PC-3 (cell line): ENCODE results near the gene RAB7A. TPM values are rescaled to one million over a fixed set of nuclear protein-coding genes. Genes with fewer than 3 reads are reported as not detected.

ENCODE experiments used
- ATAC-seq: fragments of 200-7000 bp; cut with Tn5 transposase; 2 replicates; pipeline ENCODE4 v1.9.1; 2020; ENCODE audit warnings: mild to moderate bottlenecking, moderate library complexity
- BruUV-seq: library from RNA; stranded (reverse); fragments of 400-500 nt; replicated peaks from 2 replicates; lab custom pipeline; 2021; lab: Mats Ljungman, UMichigan
- CTCF ChIA-PET: fragments of 300-600 bp; sonication (Branson Sonifier 250); formaldehyde crosslinking; loops from one replicate; lab custom pipeline; 2022; ENCODE audit warnings: antibody characterized with exemption; lab: Charles Lee
- POLR2A ChIA-PET: fragments of 300-600 bp; sonication (Branson Sonifier 250); formaldehyde crosslinking; loops from one replicate; lab custom pipeline; 2022; ENCODE audit warnings: antibody characterized with exemption; ENCODE audit not compliant: unreplicated experiment; lab: Charles Lee
- DNase-seq: peaks from one replicate; pipeline ENCODE4 v3.0.0-alpha.2; 2015
- H2AFZ ChIP-seq: fragments of 300-600 bp; sonication (generic); 2 replicates; pipeline ENCODE4 v1.6.0; 2016; ENCODE audit warnings: antibody characterized with exemption, low read length
- H3F3A ChIP-seq: fragments of 300-600 bp; sonication (generic); one replicate; pipeline ENCODE4 v1.6.0; 2017; ENCODE audit warnings: antibody characterized with exemption, low read length, control low read depth, mild to moderate bottlenecking; ENCODE audit not compliant: unreplicated experiment
- H3K27ac ChIP-seq: fragments of 300-600 bp; sonication (generic); 2 replicates; pipeline ENCODE4 v1.5.1; 2016; ENCODE audit warnings: mild to moderate bottlenecking, low read length
- H3K27me3 ChIP-seq: fragments of 300-600 bp; sonication (generic); 2 replicates; pipeline ENCODE4 v1.6.1; 2016; ENCODE audit warnings: low read length, mixed read lengths
- H3K36me3 ChIP-seq: fragments of 300-600 bp; sonication (generic); 2 replicates; pipeline ENCODE4 v1.6.1; 2016; ENCODE audit warnings: low read depth, mixed run types, low read length, mixed read lengths
- H3K4me1 ChIP-seq: fragments of 300-600 bp; sonication (generic); 2 replicates; pipeline ENCODE4 v1.5.1; 2016; ENCODE audit warnings: low read length; ENCODE audit not compliant: insufficient read depth
- H3K4me2 ChIP-seq: fragments of 300-600 bp; sonication (generic); 2 replicates; pipeline ENCODE4 v1.6.0; 2016; ENCODE audit warnings: low read length
- H3K4me3 ChIP-seq: fragments of 300-600 bp; sonication (generic); 2 replicates; pipeline ENCODE4 v1.5.1; 2016; ENCODE audit warnings: mild to moderate bottlenecking, low read length, mixed read lengths
- H3K79me2 ChIP-seq: fragments of 300-600 bp; sonication (generic); 2 replicates; pipeline ENCODE4 v1.6.1; 2017; ENCODE audit warnings: low read length, mixed read lengths
- H3K9ac ChIP-seq: fragments of 300-600 bp; sonication (generic); 2 replicates; pipeline ENCODE4 v1.6.0; 2016; ENCODE audit warnings: mild to moderate bottlenecking, low read length
- H3K9me2 ChIP-seq: fragments of 300-600 bp; sonication (generic); replicated peaks from 2 replicates; pipeline ENCODE4 v1.6.1; 2016; ENCODE audit warnings: mixed run types, low read length, mixed read lengths
- H3K9me3 ChIP-seq: fragments of 300-600 bp; sonication (generic); 2 replicates; pipeline ENCODE4 v1.6.1; 2016; ENCODE audit warnings: low read length, mixed read lengths
- H4K20me1 ChIP-seq: fragments of 300-600 bp; sonication (generic); 2 replicates; pipeline ENCODE4 v1.6.1; 2016; ENCODE audit warnings: low read length, mixed read lengths
- EZH2 ChIP-seq: fragments of 300-600 bp; sonication (generic); IDR thresholded peaks from one replicate; pipeline ENCODE4 v1.6.1; 2017; ENCODE audit warnings: antibody characterized with exemption, mild to moderate bottlenecking, low read length; ENCODE audit not compliant: unreplicated experiment
- EZH2phosphoT487 ChIP-seq: fragments of 300-600 bp; sonication (generic); IDR thresholded peaks from 2 replicates; pipeline ENCODE4 v1.6.1; 2018; ENCODE audit warnings: mild to moderate bottlenecking, antibody characterized with exemption, low read length, borderline replicate concordance
- intact Hi-C: fragments of 100-400 bp; cut with micrococcal nuclease; formaldehyde crosslinking; loops from 2 replicates; pipeline ENCODE4 v1.9.0; 2023
- total RNA-seq: library from RNA; depleted of rRNA; stranded (reverse); fragments of >200 nt; gene quantifications from 2 replicates; pipeline ENCODE4 v1.2.3, GENCODE V29; 2014
- TF ChIP-seq, protein P1 (sequence below): fragments of 300-600 bp; sonication (generic); conservative IDR thresholded peaks from 2 replicates; pipeline ENCODE4 v1.5.1; 2017; ENCODE audit warnings: antibody characterized with exemption, low read depth, mild to moderate bottlenecking, low read length

RAB7A gene
- total RNA-seq, 1 experiment from 2014 or later: 48.0 TPM

DNA sequence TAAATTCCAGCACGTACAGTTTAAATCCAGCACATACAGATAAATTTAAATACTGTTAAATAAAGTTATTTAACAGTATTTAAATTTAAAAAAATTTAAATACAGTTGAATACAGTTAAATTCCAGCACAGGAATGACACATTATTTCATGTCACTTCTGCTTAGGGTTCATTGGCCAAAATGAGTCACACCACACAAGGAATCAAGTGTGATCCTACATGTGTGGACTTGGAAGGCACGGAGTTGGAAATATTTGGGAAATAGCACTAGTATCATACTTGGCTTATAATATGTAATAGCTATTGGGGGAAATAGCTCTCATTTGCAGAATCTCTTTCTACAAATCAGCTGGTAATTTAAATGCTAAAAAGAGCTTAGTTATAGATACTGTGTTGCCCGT lies 10.6 kb downstream of the RAB7A start:
- ChIA-PET POLR2A (interaction anchor here (0.6 kb wide), 1 partner anchor 61 kb away, joined by 3 read pairs; no protein-coding TSS in a partner anchor), CTCF (no interaction called here)
- intact Hi-C loops: no loop called here
- BruUV-seq: no TSS peak
- Histone ChIP-seq H3K4me1 (no peaks in the 10 kb centered on the region), H3K27ac (no peak overlapping the region), H3K9ac (no peak overlapping the region), H3K4me2 (no peak overlapping the region), H3K79me2 (peaks cover 97% of the 10 kb centered on the region), H3K9me2 (no peaks in the 10 kb centered on the region), H3K27me3 (no peaks in the 10 kb centered on the region), H3K4me3 (no peak overlapping the region), H4K20me1 (peaks cover 50% of the 10 kb centered on the region), H3K9me3 (no peaks in the 10 kb centered on the region), H3F3A (no peaks in the 10 kb centered on the region), H2AFZ (no peak overlapping the region), H3K36me3 (peaks cover 5% of the 10 kb centered on the region)
- no peak for ATAC-seq
- no peak for DNase-seq
- TF ChIP-seq, protein P1, sequence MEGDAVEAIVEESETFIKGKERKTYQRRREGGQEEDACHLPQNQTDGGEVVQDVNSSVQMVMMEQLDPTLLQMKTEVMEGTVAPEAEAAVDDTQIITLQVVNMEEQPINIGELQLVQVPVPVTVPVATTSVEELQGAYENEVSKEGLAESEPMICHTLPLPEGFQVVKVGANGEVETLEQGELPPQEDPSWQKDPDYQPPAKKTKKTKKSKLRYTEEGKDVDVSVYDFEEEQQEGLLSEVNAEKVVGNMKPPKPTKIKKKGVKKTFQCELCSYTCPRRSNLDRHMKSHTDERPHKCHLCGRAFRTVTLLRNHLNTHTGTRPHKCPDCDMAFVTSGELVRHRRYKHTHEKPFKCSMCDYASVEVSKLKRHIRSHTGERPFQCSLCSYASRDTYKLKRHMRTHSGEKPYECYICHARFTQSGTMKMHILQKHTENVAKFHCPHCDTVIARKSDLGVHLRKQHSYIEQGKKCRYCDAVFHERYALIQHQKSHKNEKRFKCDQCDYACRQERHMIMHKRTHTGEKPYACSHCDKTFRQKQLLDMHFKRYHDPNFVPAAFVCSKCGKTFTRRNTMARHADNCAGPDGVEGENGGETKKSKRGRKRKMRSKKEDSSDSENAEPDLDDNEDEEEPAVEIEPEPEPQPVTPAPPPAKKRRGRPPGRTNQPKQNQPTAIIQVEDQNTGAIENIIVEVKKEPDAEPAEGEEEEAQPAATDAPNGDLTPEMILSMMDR: no peak

DNA sequence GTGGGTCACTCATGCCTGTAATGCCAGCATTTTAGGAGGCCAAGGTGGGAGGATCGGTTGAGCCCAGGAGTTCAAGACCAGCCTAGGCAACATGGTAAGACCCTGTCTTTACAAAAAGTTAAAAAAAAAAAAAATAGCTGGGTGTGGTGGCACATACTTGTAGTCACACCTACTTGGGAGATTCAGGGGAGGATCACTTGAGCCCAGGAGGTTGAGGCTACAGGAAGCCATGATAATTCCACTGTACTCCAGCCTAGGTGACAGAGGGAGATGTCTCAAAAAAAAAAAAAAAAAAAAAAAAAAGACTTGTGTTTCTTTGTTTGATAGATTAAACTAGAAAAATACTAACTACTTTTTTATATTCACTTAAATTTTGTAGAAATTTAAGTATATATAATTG lies 14.6 kb downstream of the RAB7A start:
- DNase-seq (no peak), ATAC-seq (no peak)
- Histone ChIP-seq H3K9me3 (no peaks in the 10 kb centered on the region), H3K79me2 (peaks cover 96% of the 10 kb centered on the region), H3K4me1 (no peaks in the 10 kb centered on the region), H3K27me3 (no peaks in the 10 kb centered on the region), H3K9ac (no peak overlapping the region), H2AFZ (no peak overlapping the region), H3K4me2 (no peak overlapping the region), H3F3A (no peaks in the 10 kb centered on the region), H3K36me3 (peaks cover 12% of the 10 kb centered on the region), H4K20me1 (peaks cover 14% of the 10 kb centered on the region; the same call in 1 of the 2 replicates), H3K9me2 (no peaks in the 10 kb centered on the region), H3K27ac (no peak overlapping the region), H3K4me3 (no peak overlapping the region)
- no TSS peak for BruUV-seq
- TF ChIP-seq EZH2 (no peak), EZH2phosphoT487 (no peak)
- TF ChIP-seq, protein P1: no peak
- intact Hi-C loops: no loop called here
- ChIA-PET POLR2A (no interaction called here), CTCF (no interaction called here)

DNA sequence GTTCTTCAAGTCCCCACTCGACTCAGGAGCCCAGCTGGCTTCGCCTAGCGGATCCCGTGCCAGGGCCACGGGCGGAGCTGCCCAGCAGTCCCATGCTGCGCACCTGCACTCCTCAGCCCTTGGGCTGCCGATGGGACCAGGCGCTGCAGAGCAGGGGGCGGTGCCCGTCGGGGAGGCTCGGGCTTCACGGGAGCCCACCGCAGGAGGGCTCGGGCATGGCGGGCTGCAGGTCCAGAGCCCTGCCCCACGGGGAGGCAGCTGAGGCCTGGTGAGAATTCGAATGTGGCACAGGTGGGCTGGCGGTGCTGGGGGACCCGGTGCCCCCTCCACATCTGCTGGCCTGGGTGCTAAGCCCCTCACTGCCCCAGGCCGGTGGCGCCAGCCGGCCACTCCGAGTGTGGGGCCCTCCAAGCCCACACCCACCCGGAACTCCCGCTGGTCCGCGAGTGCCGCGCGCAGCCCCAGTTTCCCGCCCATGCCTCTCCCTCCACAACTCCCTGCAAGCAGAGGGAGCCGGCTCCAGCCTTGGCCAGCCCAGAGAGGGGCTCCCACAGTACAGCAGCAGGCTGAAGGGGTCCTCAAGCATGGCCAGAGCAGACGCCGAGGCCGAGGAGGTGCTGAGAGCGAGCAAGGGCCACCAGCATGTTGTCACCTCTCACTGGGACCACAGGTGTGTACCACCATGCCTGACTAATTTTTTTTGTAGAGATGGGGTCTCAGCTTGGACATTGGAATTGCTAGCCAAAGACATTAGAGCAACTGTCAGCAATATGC lies 17.0 kb downstream of the RAB7A start:
- no peak overlapping the region for H3K4me2 ChIP-seq
- no peaks in the 10 kb centered on the region for H3K4me1 ChIP-seq
- no peaks in the 10 kb centered on the region for H3K27me3 ChIP-seq
- peaks cover 9% of the 10 kb centered on the region for H3K36me3 ChIP-seq
- peaks cover 95% of the 10 kb centered on the region for H3K79me2 ChIP-seq
- no peak overlapping the region for H2AFZ ChIP-seq
- CTCF ChIA-PET: no interaction called here
- no peaks in the 10 kb centered on the region for H3K9me3 ChIP-seq
- no peak overlapping the region for H3K9ac ChIP-seq
- no TSS peak for BruUV-seq
- peaks cover 13% of the 10 kb centered on the region; the same call in 1 of the 2 replicates for H4K20me1 ChIP-seq
- H3K27ac ChIP-seq: no peak overlapping the region
- DNase-seq (no peak), ATAC-seq (no peak)
- H3K4me3 ChIP-seq: no peak overlapping the region
- H3F3A ChIP-seq: no peaks in the 10 kb centered on the region
- POLR2A ChIA-PET: no interaction called here
- no peaks in the 10 kb centered on the region for H3K9me2 ChIP-seq
- intact Hi-C loops: no loop called here
- TF ChIP-seq EZH2 (no peak), EZH2phosphoT487 (no peak)
- TF ChIP-seq, protein P1: no peak
